OCI-LY7 (cell line): Measurements from ENCODE around the gene CHL1. TPM values are rescaled to one million over a fixed set of nuclear protein-coding genes. Genes with fewer than 3 reads are reported as not detected.

Experiments
- BruUV-seq: library from RNA; stranded (reverse); fragments of 400-500 nt; replicated peaks from 2 replicates; lab custom pipeline; 2021; lab: Mats Ljungman, UMichigan
- CTCF ChIA-PET: fragments of 300-600 bp; sonication (Branson Sonifier 250); formaldehyde crosslinking; loops from one replicate; lab custom pipeline; 2022; ENCODE audit warnings: antibody characterized with exemption; ENCODE audit not compliant: unreplicated experiment; lab: Charles Lee
- POLR2A ChIA-PET: fragments of 300-600 bp; sonication (Branson Sonifier 250); formaldehyde crosslinking; loops from one replicate; lab custom pipeline; 2022; ENCODE audit warnings: antibody characterized with exemption; lab: Charles Lee
- DNase-seq: peaks from one replicate; pipeline ENCODE4 v3.0.0-alpha.2; 2015; ENCODE audit warnings: low spot score
- H2AFZ ChIP-seq: fragments of 200-600 bp; sonication (generic), shearing (Covaris generic); 2 replicates; pipeline ENCODE4 v1.6.1; 2014; ENCODE audit warnings: mild to moderate bottlenecking, antibody characterized with exemption, low read length, moderate library complexity
- H3K27ac ChIP-seq: fragments of 200-600 bp; sonication (generic); 2 replicates; pipeline ENCODE4 v1.5.1; 2014; ENCODE audit warnings: mixed run types, low read depth, mild to moderate bottlenecking, moderate library complexity, low read length, inconsistent platforms; ENCODE audit not compliant: poor library complexity, severe bottlenecking
- H3K36me3 ChIP-seq: fragments of 200-600 bp; sonication (generic); 2 replicates; pipeline ENCODE4 v1.6.1; 2014; ENCODE audit warnings: mild to moderate bottlenecking, antibody characterized with exemption, low read length, moderate library complexity, mixed read lengths; ENCODE audit not compliant: insufficient read depth
- H3K4me1 ChIP-seq: fragments of 200-600 bp; sonication (generic); 2 replicates; pipeline ENCODE4 v1.5.1; 2014; ENCODE audit warnings: mild to moderate bottlenecking, low read length; ENCODE audit not compliant: insufficient read depth, poor library complexity, severe bottlenecking
- H3K4me2 ChIP-seq: fragments of 200-600 bp; sonication (generic); 2 replicates; pipeline ENCODE4 v1.6.1; 2014; ENCODE audit warnings: mild to moderate bottlenecking, low read length
- H3K4me3 ChIP-seq: fragments of 200-600 bp; sonication (generic); 2 replicates; pipeline ENCODE4 v1.5.1; 2014; ENCODE audit warnings: mild to moderate bottlenecking, low read depth, low read length; ENCODE audit not compliant: poor library complexity, severe bottlenecking
- H3K79me2 ChIP-seq: fragments of 200-600 bp; sonication (generic); 2 replicates; pipeline ENCODE4 v1.6.1; 2016; ENCODE audit warnings: low read depth, mild to moderate bottlenecking, low read length, moderate library complexity, mixed read lengths; ENCODE audit not compliant: insufficient read depth
- H3K9me2 ChIP-seq: fragments of 200-600 bp; sonication (generic); 2 replicates; pipeline ENCODE4 v1.6.1; 2016; ENCODE audit warnings: mild to moderate bottlenecking, low read length, mixed read lengths; ENCODE audit not compliant: insufficient read depth
- H3K9me3 ChIP-seq: fragments of 200-600 bp; sonication (generic); 2 replicates; pipeline ENCODE4 v1.6.1; 2014; ENCODE audit warnings: mild to moderate bottlenecking, mixed run types, low read length, mixed read lengths
- H4K20me1 ChIP-seq: fragments of 200-600 bp; sonication (generic); 2 replicates; pipeline ENCODE4 v1.6.1; 2014; ENCODE audit warnings: mild to moderate bottlenecking, antibody characterized with exemption, low read length, moderate library complexity, mixed read lengths; ENCODE audit not compliant: insufficient read depth
- CTCF ChIP-seq: fragments of 200-600 bp; sonication (generic); conservative IDR thresholded peaks from 2 replicates; pipeline ENCODE4 v1.5.1; 2014; ENCODE audit warnings: mild to moderate bottlenecking, antibody characterized with exemption, low read length, moderate library complexity, mixed read lengths
- EZH2phosphoT487 ChIP-seq: fragments of 200-600 bp; sonication (generic); IDR thresholded peaks from 2 replicates; pipeline ENCODE4 v1.6.1; 2018; ENCODE audit warnings: low read depth, borderline replicate concordance, mild to moderate bottlenecking, mixed run types, antibody characterized with exemption, low read length, moderate library complexity, mixed read lengths
- intact Hi-C: fragments of 100-400 bp; cut with micrococcal nuclease; formaldehyde crosslinking; loops from one replicate; pipeline ENCODE4 v1.10.0; 2022; ENCODE audit not compliant: unreplicated experiment
- total RNA-seq, 2 experiments: library from RNA; depleted of rRNA in 1 of 2; stranded (reverse); fragments of >200 nt in 1 of 2; shearing (Covaris generic) in 1 of 2; gene quantifications; 2 replicates each; pipeline ENCODE4 v1.2.3, GENCODE V29; 2014 to 2022

Gene CHL1
- total RNA-seq, 2 experiments from 2014 or later: 0.51 TPM; not detected in 1

- Histone ChIP-seq H3K27ac (no peak overlapping the region), H2AFZ (no peak overlapping the region), H3K79me2 (no peaks in the 10 kb centered on the region), H3K9me3 (no peaks in the 10 kb centered on the region), H3K4me2 (no peak overlapping the region), H3K4me1 (no peaks in the 10 kb centered on the region), H3K4me3 (no peak overlapping the region), H4K20me1 (no peaks in the 10 kb centered on the region), H3K36me3 (no peaks in the 10 kb centered on the region), H3K9me2 (no peaks in the 10 kb centered on the region)
- no TSS peak for BruUV-seq
- CTCF ChIA-PET: no interaction called here
- intact Hi-C loops: no loop called here
- no peak for TF ChIP-seq CTCF
- TF ChIP-seq EZH2phosphoT487: no peak
- POLR2A ChIA-PET: interaction anchor here (0.7 kb wide), 1 partner anchor 20 kb away, joined by 3 read pairs; no protein-coding TSS in a partner anchor
- no peak for DNase-seq
These were observed 214.7 kb downstream of the CHL1 start for GRCh38 chr3:411226-411625.

- H3K4me3 ChIP-seq: no peak overlapping the region
These were observed 217.5 kb downstream of the CHL1 start for GRCh38 chr3:414063-414462.

More at GRCh38 chr3:414063-414462, 217.5 kb downstream of the CHL1 start:
- no peak for TF ChIP-seq EZH2phosphoT487
- peak; percentile 78 for TF ChIP-seq CTCF
- BruUV-seq: no TSS peak
- Histone ChIP-seq H4K20me1 (no peaks in the 10 kb centered on the region), H3K36me3 (no peaks in the 10 kb centered on the region), H3K27ac (no peak overlapping the region), H2AFZ (no peak overlapping the region), H3K4me1 (no peaks in the 10 kb centered on the region), H3K9me3 (no peaks in the 10 kb centered on the region), H3K9me2 (no peaks in the 10 kb centered on the region), H3K79me2 (no peaks in the 10 kb centered on the region), H3K4me2 (no peak overlapping the region)
- intact Hi-C loops: no loop called here
- peak; percentile 43 for DNase-seq
- CTCF ChIA-PET: no interaction called here
- POLR2A ChIA-PET: no interaction called here
